SK-N-SH (cell line): ENCODE measurements around the gene FCHO2. TPM values are rescaled to one million over a fixed set of nuclear protein-coding genes. Genes with fewer than 3 reads are reported as not detected.

Experiments
- CTCF ChIA-PET: fragments of 300-600, 350-600 bp; formaldehyde crosslinking; extraction: SDS; loops from one replicate; lab custom pipeline; 2021; lab: Yijun Ruan, JAX
- POLR2A ChIA-PET: fragments of 350-600 bp; sonication (Branson Sonifier 250); formaldehyde crosslinking; extraction: SDS; loops from one replicate; lab custom pipeline; 2020; ENCODE audit warnings: antibody characterized with exemption, inconsistent platforms; lab: Yijun Ruan, JAX
- DNase-seq: peaks from one replicate; pipeline ENCODE4 v3.0.0; 2012
- H2AFZ ChIP-seq: fragments of 200-600 bp; sonication (generic); 2 replicates; pipeline ENCODE4 v1.8.1; 2016; ENCODE audit warnings: antibody characterized with exemption, mild to moderate bottlenecking, low read depth
- H3F3A ChIP-seq: fragments of 200-600 bp; sonication (generic); replicated peaks from 2 replicates; pipeline ENCODE3; 2016; ENCODE audit warnings: antibody characterized with exemption, mild to moderate bottlenecking; ENCODE audit not compliant: insufficient read depth
- H3K27ac ChIP-seq, 2 experiments: fragments of 200-500 bp in 1 of 2; fragments of 200-600 bp in 1 of 2; sonication (Bioruptor generic) in 1 of 2; sonication (generic), shearing (Covaris generic) in 1 of 2; 2 replicates each; pipeline versions ENCODE4 v1.5.1 to v1.6.1; 2014 to 2016; ENCODE audit warnings: low read depth in 2 of 2, inconsistent platforms in 1 of 2, low read length in 1 of 2, mild to moderate bottlenecking in 1 of 2, mixed read lengths in 1 of 2
- H3K27me3 ChIP-seq: fragments of 200-600 bp; sonication (generic), shearing (Covaris generic); 2 replicates; pipeline ENCODE4 v1.6.1; 2016; ENCODE audit warnings: mixed run types; ENCODE audit not compliant: insufficient read depth
- H3K36me3 ChIP-seq, 2 experiments: fragments of 200-500 bp in 1 of 2; fragments of 200-600 bp in 1 of 2; sonication (Bioruptor generic) in 1 of 2; sonication (generic) in 1 of 2; replicated peaks in 1 of 2; 2 replicates each; pipeline versions ENCODE3 to v1.5.1; 2014 to 2016; ENCODE audit warnings: low read length in 1 of 2, mild to moderate bottlenecking in 1 of 2; ENCODE audit not compliant: insufficient read depth in 2 of 2, control insufficient read depth in 1 of 2
- H3K4me1 ChIP-seq, 2 experiments: fragments of 200-500 bp in 1 of 2; fragments of 200-600 bp in 1 of 2; sonication (Bioruptor generic) in 1 of 2; sonication (generic), shearing (Covaris generic) in 1 of 2; 2 replicates each; pipeline versions ENCODE4 v1.5.1 to v1.6.1; 2014 to 2016; ENCODE audit warnings: low read depth in 1 of 2, low read length in 1 of 2, mixed run types in 1 of 2; ENCODE audit not compliant: insufficient read depth in 2 of 2, control insufficient read depth in 1 of 2
- H3K4me2 ChIP-seq: fragments of 200-600 bp; sonication (generic), shearing (Covaris generic); 2 replicates; pipeline ENCODE4 v1.6.1; 2017; ENCODE audit warnings: mixed run types
- H3K4me3 ChIP-seq, 2 experiments: fragments of 200-500 bp in 1 of 2; fragments of 200-600 bp in 1 of 2; sonication (Bioruptor generic) in 1 of 2; sonication (generic), shearing (Covaris generic) in 1 of 2; 2 replicates each; pipeline versions ENCODE4 v1.5.1 to v1.8.1; 2014 to 2016; ENCODE audit warnings: low read depth in 2 of 2, inconsistent platforms in 1 of 2, low read length in 1 of 2, mild to moderate bottlenecking in 1 of 2, mixed read lengths in 1 of 2, moderate library complexity in 1 of 2
- H3K79me2 ChIP-seq: fragments of 200-600 bp; sonication (generic); 2 replicates; pipeline ENCODE4 v1.8.1; 2017; ENCODE audit warnings: mild to moderate bottlenecking; ENCODE audit not compliant: insufficient read depth
- H3K9ac ChIP-seq: fragments of 200-600 bp; sonication (generic); 2 replicates; pipeline ENCODE4 v1.6.1; 2017; ENCODE audit warnings: mixed run types
- H3K9me2 ChIP-seq: fragments of 200-600 bp; sonication (generic); 2 replicates; pipeline ENCODE4 v1.6.1; 2017; ENCODE audit warnings: mixed run types
- H3K9me3 ChIP-seq: fragments of 200-600 bp; sonication (generic); 2 replicates; pipeline ENCODE4 v1.6.1; 2017; ENCODE audit warnings: mixed run types, mild to moderate bottlenecking, moderate library complexity
- H4K20me1 ChIP-seq: fragments of 200-600 bp; sonication (generic); 2 replicates; pipeline ENCODE4 v1.6.1; 2017; ENCODE audit warnings: mild to moderate bottlenecking, mixed run types; ENCODE audit not compliant: insufficient read depth
- ELF1 ChIP-seq: IDR thresholded peaks from 2 replicates; pipeline ENCODE4 v1.4.0; 2012
- EZH2phosphoT487 ChIP-seq: fragments of 200-600 bp; sonication (generic); IDR thresholded peaks from 2 replicates; pipeline ENCODE4 v1.6.1; 2017; ENCODE audit warnings: low read depth, mixed run types, mild to moderate bottlenecking, antibody characterized with exemption, moderate library complexity, borderline replicate concordance
- FOXM1 ChIP-seq: IDR thresholded peaks from 2 replicates; pipeline ENCODE4 v1.4.0; 2012; ENCODE audit warnings: low read depth, mild to moderate bottlenecking
- GATA2 ChIP-seq: sonication (generic); formaldehyde crosslinking; IDR thresholded peaks from 2 replicates; pipeline ENCODE4 v1.5.0; 2020; ENCODE audit warnings: mild to moderate bottlenecking, missing genetic modification reagents
- JUND ChIP-seq: IDR thresholded peaks from 2 replicates; pipeline ENCODE4 v1.4.0; 2012
- NRF1 ChIP-seq: IDR thresholded peaks from 2 replicates; pipeline ENCODE4 v1.6.1; 2012; ENCODE audit warnings: low read depth, mild to moderate bottlenecking, low read length
- POLR2AphosphoS5 ChIP-seq: IDR thresholded peaks from 2 replicates; pipeline ENCODE4 v1.6.1; 2012; ENCODE audit warnings: low read depth, low read length
- RCOR1 ChIP-seq: fragments of 150-350 bp; IDR thresholded peaks from 2 replicates; pipeline ENCODE4 v1.6.1; 2017; ENCODE audit warnings: antibody characterized with exemption, low read length
- RFX5 ChIP-seq: IDR thresholded peaks from 2 replicates; pipeline ENCODE4 v1.6.1; 2012; ENCODE audit warnings: mild to moderate bottlenecking, improper control_type of control experiment, low read length
- SMC3 ChIP-seq: IDR thresholded peaks from 2 replicates; pipeline ENCODE4 v1.6.1; 2012; ENCODE audit warnings: low read depth, low read length, improper control_type of control experiment
- TCF12 ChIP-seq: IDR thresholded peaks from 2 replicates; pipeline ENCODE4 v1.4.0; 2012
- WGBS: methylation state at CpG from one replicate; pipeline ENCODE4 v1.1.6; 2017; ENCODE audit warnings: low lambda C conversion rate; 5-methylcytosine and 5-hydroxymethylcytosine counted together
- polyA plus RNA-seq, 3 experiments: library from polyadenylated mRNA; depleted of rRNA; stranded (reverse); fragments of >200 nt; gene quantifications; 2 replicates each; pipeline ENCODE4 v1.2.3, GENCODE V29; 2012
- TF ChIP-seq, protein P1 (sequence below): IDR thresholded peaks from 2 replicates; pipeline ENCODE4; 2012
- TF ChIP-seq, protein P2 (sequence below): IDR thresholded peaks from 2 replicates; pipeline ENCODE4 v1.6.1; 2012; ENCODE audit warnings: mild to moderate bottlenecking, low read depth, low read length, moderate library complexity
- TF ChIP-seq, protein P3 (sequence below): fragments of 150-350 bp; IDR thresholded peaks from 2 replicates; pipeline ENCODE4 v1.6.1; 2016; ENCODE audit warnings: mild to moderate bottlenecking, low read depth, low read length

FCHO2 gene
- polyA plus RNA-seq, 1 of the 3 experiments (the other 2 are of a cell fraction): 5.2 TPM

DNA sequence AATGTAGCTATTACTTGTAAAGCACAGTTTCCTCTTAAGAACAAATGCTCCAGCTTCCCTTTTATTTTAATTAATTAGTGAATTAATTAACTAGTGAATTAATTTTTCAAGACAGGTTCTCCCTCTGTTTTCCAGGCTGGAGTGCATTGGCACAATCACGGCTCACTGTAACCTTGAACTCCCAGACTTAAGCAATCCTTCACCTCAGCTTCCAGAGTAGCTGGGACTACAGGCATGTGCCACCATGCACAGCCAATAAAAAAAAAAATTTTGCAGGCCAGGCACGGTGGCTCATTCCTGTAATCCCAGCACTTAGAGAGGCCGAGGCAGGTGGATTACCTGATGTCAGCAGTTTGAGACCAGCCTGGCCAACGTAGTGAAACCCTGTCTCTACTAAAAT, 44.1 kb downstream of the FCHO2 start:
- no peak for TF ChIP-seq TCF12
- no peak for TF ChIP-seq ELF1
- no peak for TF ChIP-seq NRF1
- TF ChIP-seq, protein P1, sequence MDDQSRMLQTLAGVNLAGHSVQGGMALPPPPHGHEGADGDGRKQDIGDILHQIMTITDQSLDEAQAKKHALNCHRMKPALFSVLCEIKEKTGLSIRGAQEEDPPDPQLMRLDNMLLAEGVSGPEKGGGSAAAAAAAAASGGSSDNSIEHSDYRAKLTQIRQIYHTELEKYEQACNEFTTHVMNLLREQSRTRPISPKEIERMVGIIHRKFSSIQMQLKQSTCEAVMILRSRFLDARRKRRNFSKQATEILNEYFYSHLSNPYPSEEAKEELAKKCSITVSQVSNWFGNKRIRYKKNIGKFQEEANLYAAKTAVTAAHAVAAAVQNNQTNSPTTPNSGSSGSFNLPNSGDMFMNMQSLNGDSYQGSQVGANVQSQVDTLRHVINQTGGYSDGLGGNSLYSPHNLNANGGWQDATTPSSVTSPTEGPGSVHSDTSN: no peak
- TF ChIP-seq, protein P2, sequence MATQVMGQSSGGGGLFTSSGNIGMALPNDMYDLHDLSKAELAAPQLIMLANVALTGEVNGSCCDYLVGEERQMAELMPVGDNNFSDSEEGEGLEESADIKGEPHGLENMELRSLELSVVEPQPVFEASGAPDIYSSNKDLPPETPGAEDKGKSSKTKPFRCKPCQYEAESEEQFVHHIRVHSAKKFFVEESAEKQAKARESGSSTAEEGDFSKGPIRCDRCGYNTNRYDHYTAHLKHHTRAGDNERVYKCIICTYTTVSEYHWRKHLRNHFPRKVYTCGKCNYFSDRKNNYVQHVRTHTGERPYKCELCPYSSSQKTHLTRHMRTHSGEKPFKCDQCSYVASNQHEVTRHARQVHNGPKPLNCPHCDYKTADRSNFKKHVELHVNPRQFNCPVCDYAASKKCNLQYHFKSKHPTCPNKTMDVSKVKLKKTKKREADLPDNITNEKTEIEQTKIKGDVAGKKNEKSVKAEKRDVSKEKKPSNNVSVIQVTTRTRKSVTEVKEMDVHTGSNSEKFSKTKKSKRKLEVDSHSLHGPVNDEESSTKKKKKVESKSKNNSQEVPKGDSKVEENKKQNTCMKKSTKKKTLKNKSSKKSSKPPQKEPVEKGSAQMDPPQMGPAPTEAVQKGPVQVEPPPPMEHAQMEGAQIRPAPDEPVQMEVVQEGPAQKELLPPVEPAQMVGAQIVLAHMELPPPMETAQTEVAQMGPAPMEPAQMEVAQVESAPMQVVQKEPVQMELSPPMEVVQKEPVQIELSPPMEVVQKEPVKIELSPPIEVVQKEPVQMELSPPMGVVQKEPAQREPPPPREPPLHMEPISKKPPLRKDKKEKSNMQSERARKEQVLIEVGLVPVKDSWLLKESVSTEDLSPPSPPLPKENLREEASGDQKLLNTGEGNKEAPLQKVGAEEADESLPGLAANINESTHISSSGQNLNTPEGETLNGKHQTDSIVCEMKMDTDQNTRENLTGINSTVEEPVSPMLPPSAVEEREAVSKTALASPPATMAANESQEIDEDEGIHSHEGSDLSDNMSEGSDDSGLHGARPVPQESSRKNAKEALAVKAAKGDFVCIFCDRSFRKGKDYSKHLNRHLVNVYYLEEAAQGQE: no peak
- no peak for TF ChIP-seq FOXM1
- no peak for TF ChIP-seq SMC3
- no peak for TF ChIP-seq GATA2 (CRISPR knock-in tag)
- no peak for TF ChIP-seq RCOR1
- TF ChIP-seq RFX5: no peak
- no peak for TF ChIP-seq JUND
- no peak for TF ChIP-seq POLR2AphosphoS5
- TF ChIP-seq, protein P3, sequence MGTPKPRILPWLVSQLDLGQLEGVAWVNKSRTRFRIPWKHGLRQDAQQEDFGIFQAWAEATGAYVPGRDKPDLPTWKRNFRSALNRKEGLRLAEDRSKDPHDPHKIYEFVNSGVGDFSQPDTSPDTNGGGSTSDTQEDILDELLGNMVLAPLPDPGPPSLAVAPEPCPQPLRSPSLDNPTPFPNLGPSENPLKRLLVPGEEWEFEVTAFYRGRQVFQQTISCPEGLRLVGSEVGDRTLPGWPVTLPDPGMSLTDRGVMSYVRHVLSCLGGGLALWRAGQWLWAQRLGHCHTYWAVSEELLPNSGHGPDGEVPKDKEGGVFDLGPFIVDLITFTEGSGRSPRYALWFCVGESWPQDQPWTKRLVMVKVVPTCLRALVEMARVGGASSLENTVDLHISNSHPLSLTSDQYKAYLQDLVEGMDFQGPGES: no peak
- TF ChIP-seq EZH2phosphoT487: no peak
- Histone ChIP-seq H3K4me1 (no peaks in the 10 kb centered on the region), H3K4me2 (no peak overlapping the region), H4K20me1 (no peaks in the 10 kb centered on the region), H2AFZ (no peak overlapping the region), H3K36me3 (peaks cover 0 to 4% of the 10 kb centered on the region in 2 experiments), H3K27me3 (no peaks in the 10 kb centered on the region), H3K4me3 (no peak overlapping the region), H3F3A (no peaks in the 10 kb centered on the region), H3K9me3 (no peaks in the 10 kb centered on the region), H3K27ac (no peak overlapping the region), H3K9me2 (no peaks in the 10 kb centered on the region), H3K79me2 (no peaks in the 10 kb centered on the region), H3K9ac (no peak overlapping the region)
- DNase-seq: no peak
- POLR2A ChIA-PET: no interaction called here
- 83% methylated on average over 4 of the region's 4 CpGs for WGBS
- CTCF ChIA-PET: no interaction called here

DNA sequence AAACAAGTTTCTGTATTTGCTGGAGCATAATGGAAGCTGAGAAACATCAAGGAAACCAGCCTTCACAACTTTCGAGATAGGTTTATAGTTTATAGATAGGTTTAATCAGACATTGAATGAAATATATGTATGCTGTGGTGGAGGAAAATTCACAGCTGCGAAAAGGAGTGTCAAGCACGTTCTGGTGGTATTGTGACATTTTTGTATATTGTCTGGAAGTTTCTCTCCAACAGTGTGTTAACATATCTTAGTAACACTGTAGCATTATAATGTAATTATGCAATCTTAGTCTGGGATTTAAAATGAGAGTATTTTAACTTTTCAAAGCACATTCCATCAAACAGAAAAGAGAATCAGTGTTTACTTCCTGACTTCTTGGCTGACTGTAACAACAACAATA, 50.0 kb downstream of the FCHO2 start:
- Histone ChIP-seq H3K79me2 (no peaks in the 10 kb centered on the region), H3K36me3 (peaks cover 7 to 19% of the 10 kb centered on the region in 2 experiments), H3K9me2 (no peaks in the 10 kb centered on the region), H3F3A (peaks cover 6% of the 10 kb centered on the region), H3K4me2 (no peak overlapping the region), H2AFZ (no peak overlapping the region), H3K27ac (no peak overlapping the region), H3K9me3 (no peaks in the 10 kb centered on the region), H4K20me1 (no peaks in the 10 kb centered on the region), H3K4me1 (no peaks in the 10 kb centered on the region), H3K27me3 (no peaks in the 10 kb centered on the region), H3K9ac (no peak overlapping the region), H3K4me3 (no peak overlapping the region)
- no peak for DNase-seq
- TF ChIP-seq RCOR1: no peak
- TF ChIP-seq, protein P3: no peak
- ChIA-PET POLR2A (no interaction called here), CTCF (no interaction called here)
- 91% methylated on average over 3 of the region's 3 CpGs for WGBS
